Lower leg skin (tissue), 3 donors: ENCODE results near the gene HLA-B.

ENCODE experiments used
- POLR2A ChIP-seq, 2 donors: fragments of 450-650 bp; IDR thresholded peaks; one replicate each; pipeline ENCODE4 v1.6.1; 2016 to 2017; ENCODE audit warnings: antibody characterized with exemption in 2 of 2, mild to moderate bottlenecking in 1 of 2, moderate library complexity in 1 of 2
- TF ChIP-seq, protein P1 (sequence below), 3 donors: fragments of 450-650 bp; IDR thresholded peaks; one replicate each; pipeline ENCODE4 v1.5.1; 2016; ENCODE audit warnings: antibody characterized with exemption in 3 of 3, mild to moderate bottlenecking in 3 of 3, moderate library complexity in 2 of 3

DNA sequence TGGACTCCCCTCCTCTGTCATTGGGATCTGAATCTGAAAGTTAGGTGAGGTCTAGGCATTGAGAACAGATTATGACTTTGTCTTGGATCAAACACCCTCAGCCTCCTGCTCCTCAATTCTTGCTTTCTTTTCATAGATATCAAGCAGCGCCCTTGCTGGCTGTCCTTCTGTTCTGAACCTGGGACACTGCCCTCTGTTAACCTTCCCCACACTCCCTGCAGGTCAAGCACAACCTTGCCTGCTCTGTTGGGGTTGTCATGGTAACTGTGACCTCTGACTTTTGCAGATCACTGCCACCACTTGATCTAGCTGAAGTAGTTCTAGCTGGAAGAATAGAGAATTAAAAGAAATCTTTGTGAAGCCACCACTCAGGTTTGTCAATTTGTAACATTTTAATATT, 30.0 kb upstream of the HLA-B start:
- TF ChIP-seq, protein P1, sequence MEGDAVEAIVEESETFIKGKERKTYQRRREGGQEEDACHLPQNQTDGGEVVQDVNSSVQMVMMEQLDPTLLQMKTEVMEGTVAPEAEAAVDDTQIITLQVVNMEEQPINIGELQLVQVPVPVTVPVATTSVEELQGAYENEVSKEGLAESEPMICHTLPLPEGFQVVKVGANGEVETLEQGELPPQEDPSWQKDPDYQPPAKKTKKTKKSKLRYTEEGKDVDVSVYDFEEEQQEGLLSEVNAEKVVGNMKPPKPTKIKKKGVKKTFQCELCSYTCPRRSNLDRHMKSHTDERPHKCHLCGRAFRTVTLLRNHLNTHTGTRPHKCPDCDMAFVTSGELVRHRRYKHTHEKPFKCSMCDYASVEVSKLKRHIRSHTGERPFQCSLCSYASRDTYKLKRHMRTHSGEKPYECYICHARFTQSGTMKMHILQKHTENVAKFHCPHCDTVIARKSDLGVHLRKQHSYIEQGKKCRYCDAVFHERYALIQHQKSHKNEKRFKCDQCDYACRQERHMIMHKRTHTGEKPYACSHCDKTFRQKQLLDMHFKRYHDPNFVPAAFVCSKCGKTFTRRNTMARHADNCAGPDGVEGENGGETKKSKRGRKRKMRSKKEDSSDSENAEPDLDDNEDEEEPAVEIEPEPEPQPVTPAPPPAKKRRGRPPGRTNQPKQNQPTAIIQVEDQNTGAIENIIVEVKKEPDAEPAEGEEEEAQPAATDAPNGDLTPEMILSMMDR (IDR thresholded peaks at IDR 0.05): no peak
- TF ChIP-seq POLR2A (IDR thresholded peaks at IDR 0.05): no peak
